H9 (cell line): ENCODE measurements around the gene TBC1D4. TPM values are rescaled to one million over a fixed set of nuclear protein-coding genes. Genes with fewer than 3 reads are reported as not detected.

Source experiments
- DNase-seq: peaks from one replicate; pipeline ENCODE4 v3.0.0-alpha.2; 2017
- H2AFZ ChIP-seq: one replicate; pipeline ENCODE4 v1.6.1; 2013; ENCODE audit warnings: mild to moderate bottlenecking, low read length, control low read depth, moderate library complexity
- H2AK5ac ChIP-seq: 2 replicates; pipeline ENCODE4 v1.6.1; 2013; ENCODE audit warnings: low read length, control low read depth, mixed read lengths; ENCODE audit not compliant: insufficient read length
- H2BK120ac ChIP-seq: one replicate; pipeline ENCODE4 v1.6.1; 2013; ENCODE audit warnings: low read depth, mild to moderate bottlenecking, low read length, control low read depth, inconsistent platforms; ENCODE audit not compliant: poor library complexity, severe bottlenecking
- H2BK12ac ChIP-seq: 2 replicates; pipeline ENCODE4 v1.6.1; 2013; ENCODE audit warnings: low read length, control low read depth, mixed read lengths, low read depth; ENCODE audit not compliant: insufficient read length
- H2BK15ac ChIP-seq: 2 replicates; pipeline ENCODE4 v1.6.1; 2013; ENCODE audit warnings: low read depth, low read length, control low read depth
- H2BK20ac ChIP-seq: one replicate; pipeline ENCODE4 v1.6.1; 2013; ENCODE audit warnings: low read depth, mild to moderate bottlenecking, low read length, control low read depth, inconsistent platforms; ENCODE audit not compliant: poor library complexity, severe bottlenecking
- H2BK5ac ChIP-seq: 2 replicates; pipeline ENCODE4 v1.6.1; 2013; ENCODE audit warnings: low read length, control low read depth, mixed read lengths; ENCODE audit not compliant: insufficient read length
- H3K14ac ChIP-seq: 2 replicates; pipeline ENCODE4 v1.6.1; 2013; ENCODE audit warnings: low read length, control low read depth; ENCODE audit not compliant: insufficient read depth
- H3K18ac ChIP-seq: 2 replicates; pipeline ENCODE4 v1.6.1; 2013; ENCODE audit warnings: low read depth, mild to moderate bottlenecking, mixed read lengths, low read length, control low read depth; ENCODE audit not compliant: insufficient read length
- H3K23ac ChIP-seq: 2 replicates; pipeline ENCODE4 v1.6.1; 2013; ENCODE audit warnings: low read length, control low read depth, mixed read lengths, low read depth; ENCODE audit not compliant: insufficient read length
- H3K23me2 ChIP-seq: 2 replicates; pipeline ENCODE4 v1.6.1; 2013; ENCODE audit warnings: low read depth, mild to moderate bottlenecking, mixed read lengths, low read length, control low read depth; ENCODE audit not compliant: insufficient read length, poor library complexity, severe bottlenecking
- H3K27ac ChIP-seq: 2 replicates; pipeline ENCODE4 v1.5.1; 2013; ENCODE audit warnings: low read length, control low read depth, mixed read lengths, low read depth; ENCODE audit not compliant: insufficient read length
- H3K27me3 ChIP-seq: 2 replicates; pipeline ENCODE4 v1.6.1; 2013; ENCODE audit warnings: low read length, control low read depth, inconsistent platforms; ENCODE audit not compliant: insufficient read depth
- H3K4ac ChIP-seq: 2 replicates; pipeline ENCODE4 v1.6.1; 2013; ENCODE audit warnings: low read depth, mild to moderate bottlenecking, control low read depth, inconsistent platforms, low read length, moderate library complexity
- H3K4me1 ChIP-seq: 2 replicates; pipeline ENCODE4 v1.6.1; 2013; ENCODE audit warnings: low read length, control low read depth, inconsistent platforms; ENCODE audit not compliant: insufficient read depth
- H3K4me2 ChIP-seq: 2 replicates; pipeline ENCODE4 v1.6.1; 2013; ENCODE audit warnings: low read length, control low read depth, mixed read lengths; ENCODE audit not compliant: insufficient read length, insufficient read depth
- H3K56ac ChIP-seq: 2 replicates; pipeline ENCODE4 v1.6.1; 2013; ENCODE audit warnings: low read depth, mild to moderate bottlenecking, mixed read lengths, low read length, control low read depth; ENCODE audit not compliant: insufficient read length
- H3K79me1 ChIP-seq: 2 replicates; pipeline ENCODE4 v1.6.1; 2013; ENCODE audit warnings: low read depth, mild to moderate bottlenecking, moderate library complexity, low read length, control low read depth, inconsistent platforms; ENCODE audit not compliant: insufficient read depth, poor library complexity, severe bottlenecking
- H3K79me2 ChIP-seq: 2 replicates; pipeline ENCODE4 v1.6.1; 2013; ENCODE audit warnings: low read length, control low read depth, inconsistent platforms; ENCODE audit not compliant: insufficient read depth
- H3K9ac ChIP-seq: 2 replicates; pipeline ENCODE4 v1.6.1; 2013; ENCODE audit warnings: low read length, control low read depth, mixed read lengths; ENCODE audit not compliant: insufficient read length; ENCODE audit errors: extremely low read depth
- H3K9me3 ChIP-seq: one replicate; pipeline ENCODE4 v1.6.1; 2013; ENCODE audit warnings: low read depth, low read length, inconsistent platforms; ENCODE audit not compliant: control insufficient read depth
- H3T11ph ChIP-seq: one replicate; pipeline ENCODE4 v1.6.1; 2013; ENCODE audit warnings: mild to moderate bottlenecking, low read length, control low read depth, inconsistent platforms
- H4K20me1 ChIP-seq: one replicate; pipeline ENCODE4 v1.6.1; 2013; ENCODE audit not compliant: control insufficient read depth, insufficient read length, insufficient read depth
- H4K5ac ChIP-seq: 2 replicates; pipeline ENCODE4 v1.6.1; 2013; ENCODE audit warnings: low read depth, mild to moderate bottlenecking, mixed read lengths, low read length, control low read depth; ENCODE audit not compliant: insufficient read length
- H4K8ac ChIP-seq: replicated peaks from 2 replicates; pipeline ENCODE4 v1.6.1; 2013; ENCODE audit warnings: low read length, control low read depth, mixed read lengths, low read depth; ENCODE audit not compliant: insufficient read length
- H4K91ac ChIP-seq: 2 replicates; pipeline ENCODE4 v1.6.1; 2013; ENCODE audit warnings: low read depth, mild to moderate bottlenecking, moderate library complexity, mixed read lengths, low read length, control low read depth; ENCODE audit not compliant: insufficient read length
- H3K27ac Mint-ChIP-seq, 3 experiments: 2 replicates in 2 of 3; 3 replicates in 1 of 3; pipeline ENCODE4 v1.8.0; 2020 to 2021; ENCODE audit warnings: mixed read lengths in 3 of 3, mild to moderate bottlenecking in 1 of 3, moderate library complexity in 1 of 3
- H3K27me3 Mint-ChIP-seq: 2 replicates; pipeline ENCODE4 v1.8.0; 2021; ENCODE audit warnings: low read depth, mild to moderate bottlenecking, moderate library complexity, mixed read lengths
- H3K36me3 Mint-ChIP-seq, 3 experiments: 2 replicates in 2 of 3; 3 replicates in 1 of 3; pipeline ENCODE4 v1.8.0; 2020 to 2021; ENCODE audit warnings: low read depth in 3 of 3, mixed read lengths in 3 of 3; ENCODE audit not compliant: insufficient read depth in 1 of 3
- H3K4me1 Mint-ChIP-seq, 2 experiments: 2 replicates each; pipeline ENCODE4 v1.8.0; 2020; ENCODE audit warnings: mixed read lengths in 2 of 2
- H3K4me3 Mint-ChIP-seq, 2 experiments: 2 replicates in 1 of 2; 3 replicates in 1 of 2; pipeline ENCODE4 v1.8.0; 2020 to 2021; ENCODE audit warnings: mild to moderate bottlenecking in 2 of 2, mixed read lengths in 2 of 2, moderate library complexity in 1 of 2
- H3K9me3 Mint-ChIP-seq, 2 experiments: 2 replicates in 1 of 2; 3 replicates in 1 of 2; pipeline ENCODE4 v1.8.0; 2020; ENCODE audit warnings: mild to moderate bottlenecking in 2 of 2, mixed read lengths in 2 of 2, moderate library complexity in 1 of 2
- WGBS: extraction: QIAGEN DNeasy Blood & Tissue Kit; methylation state at CpG from one replicate; pipeline ENCODE4 v1.1.7; 2013; ENCODE audit warnings: missing lambda C conversion rate, low lambda C conversion rate, mixed read lengths; ENCODE audit not compliant: insufficient read length; ENCODE audit errors: extremely low coverage; 5-methylcytosine and 5-hydroxymethylcytosine counted together
- total RNA-seq: library from RNA; stranded (reverse); gene quantifications from 2 replicates; pipeline ENCODE4 v1.2.1, GENCODE V29; 2021
- TF ChIP-seq, protein P1 (sequence below): fragments of 200-600 bp; sonication (generic); conservative IDR thresholded peaks from 3 replicates; pipeline ENCODE4 v1.8.0; 2021; ENCODE audit warnings: antibody characterized with exemption, mild to moderate bottlenecking

TBC1D4 gene
- total RNA-seq, 1 experiment from 2014 or later = 10.5 TPM

DNA sequence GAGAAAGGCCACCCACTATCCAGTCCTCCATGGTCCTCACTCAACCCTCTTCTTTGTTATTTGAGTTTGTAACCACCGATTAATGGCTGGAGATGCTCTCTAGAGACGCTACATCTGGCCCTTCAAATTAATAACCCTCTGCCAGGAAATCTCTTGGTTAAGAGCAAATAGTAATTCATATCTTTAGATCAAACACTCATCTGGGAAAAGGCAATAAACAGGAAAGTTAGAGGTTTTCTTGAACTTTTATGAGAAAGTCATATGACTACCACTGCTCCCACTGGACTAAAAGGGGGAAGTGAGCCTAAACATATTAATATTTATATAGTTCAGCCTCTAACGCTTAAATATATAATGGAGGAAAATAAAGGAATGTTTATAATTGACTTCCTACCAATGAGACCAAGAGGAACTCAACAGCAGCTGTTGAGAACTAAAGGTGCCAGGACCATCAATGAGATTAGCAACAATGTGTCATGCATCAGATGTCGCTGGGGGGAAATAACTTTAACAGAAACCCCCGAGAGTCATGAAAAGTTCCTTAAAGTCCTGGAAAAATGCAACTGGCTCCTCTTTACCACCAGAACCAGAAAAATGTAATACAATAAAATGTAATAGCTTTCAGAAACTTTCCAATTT is 2.7 kb downstream of the TBC1D4 start:
- no peak overlapping the region for H2BK20ac ChIP-seq
- H3K79me1 ChIP-seq = no peaks in the 10 kb centered on the region
- H2BK12ac ChIP-seq = no peak overlapping the region
- H4K5ac ChIP-seq = no peak overlapping the region
- no peak overlapping the region for H3K18ac ChIP-seq
- no peak overlapping the region for H4K91ac ChIP-seq
- Mint-ChIP-seq H3K27ac (no peak overlapping the region), H3K4me3 (peak overlapping the region in 1 of 2 experiments; percentile 99; a peak in 3 of 5 replicates), H3K36me3 (peaks cover 0 to 8% (median 0%) of the 10 kb centered on the region in 3 experiments; a peak in 3 of 7 replicates), H3K4me1 (peaks cover 21 to 30% of the 10 kb centered on the region in 2 experiments), H3K9me3 (no peaks in the 10 kb centered on the region; a peak in 1 of 5 replicates), H3K27me3 (peaks cover 18% of the 10 kb centered on the region)
- H2BK5ac ChIP-seq = no peak overlapping the region
- no peaks in the 10 kb centered on the region for H3K23me2 ChIP-seq
- WGBS = no CpG with 5 or more reads among the region's 5 CpGs
- no peak overlapping the region for H3K56ac ChIP-seq
- H3K27ac ChIP-seq = no peak overlapping the region
- no peaks in the 10 kb centered on the region for H3K27me3 ChIP-seq
- H3K4me2 ChIP-seq = no peak overlapping the region
- H2BK120ac ChIP-seq = no peak overlapping the region
- TF ChIP-seq, protein P1, sequence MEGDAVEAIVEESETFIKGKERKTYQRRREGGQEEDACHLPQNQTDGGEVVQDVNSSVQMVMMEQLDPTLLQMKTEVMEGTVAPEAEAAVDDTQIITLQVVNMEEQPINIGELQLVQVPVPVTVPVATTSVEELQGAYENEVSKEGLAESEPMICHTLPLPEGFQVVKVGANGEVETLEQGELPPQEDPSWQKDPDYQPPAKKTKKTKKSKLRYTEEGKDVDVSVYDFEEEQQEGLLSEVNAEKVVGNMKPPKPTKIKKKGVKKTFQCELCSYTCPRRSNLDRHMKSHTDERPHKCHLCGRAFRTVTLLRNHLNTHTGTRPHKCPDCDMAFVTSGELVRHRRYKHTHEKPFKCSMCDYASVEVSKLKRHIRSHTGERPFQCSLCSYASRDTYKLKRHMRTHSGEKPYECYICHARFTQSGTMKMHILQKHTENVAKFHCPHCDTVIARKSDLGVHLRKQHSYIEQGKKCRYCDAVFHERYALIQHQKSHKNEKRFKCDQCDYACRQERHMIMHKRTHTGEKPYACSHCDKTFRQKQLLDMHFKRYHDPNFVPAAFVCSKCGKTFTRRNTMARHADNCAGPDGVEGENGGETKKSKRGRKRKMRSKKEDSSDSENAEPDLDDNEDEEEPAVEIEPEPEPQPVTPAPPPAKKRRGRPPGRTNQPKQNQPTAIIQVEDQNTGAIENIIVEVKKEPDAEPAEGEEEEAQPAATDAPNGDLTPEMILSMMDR = no peak
- H3K9me3 ChIP-seq = no peaks in the 10 kb centered on the region
- no peak overlapping the region for H3K23ac ChIP-seq
- no peak overlapping the region for H3K9ac ChIP-seq
- H3T11ph ChIP-seq = no peak overlapping the region
- no peak overlapping the region for H3K4ac ChIP-seq
- no peak overlapping the region for H2BK15ac ChIP-seq
- no peak for DNase-seq
- no peaks in the 10 kb centered on the region for H4K20me1 ChIP-seq
- no peaks in the 10 kb centered on the region for H3K4me1 ChIP-seq
- no peak overlapping the region for H2AFZ ChIP-seq
- H2AK5ac ChIP-seq = no peak overlapping the region
- H3K79me2 ChIP-seq = peaks cover 4% of the 10 kb centered on the region; the same call in 1 of the 2 replicates
- no peak overlapping the region for H4K8ac ChIP-seq
- no peak overlapping the region for H3K14ac ChIP-seq
